ENCODE results near the gene MMP25.

MMP25 gene

DNA sequence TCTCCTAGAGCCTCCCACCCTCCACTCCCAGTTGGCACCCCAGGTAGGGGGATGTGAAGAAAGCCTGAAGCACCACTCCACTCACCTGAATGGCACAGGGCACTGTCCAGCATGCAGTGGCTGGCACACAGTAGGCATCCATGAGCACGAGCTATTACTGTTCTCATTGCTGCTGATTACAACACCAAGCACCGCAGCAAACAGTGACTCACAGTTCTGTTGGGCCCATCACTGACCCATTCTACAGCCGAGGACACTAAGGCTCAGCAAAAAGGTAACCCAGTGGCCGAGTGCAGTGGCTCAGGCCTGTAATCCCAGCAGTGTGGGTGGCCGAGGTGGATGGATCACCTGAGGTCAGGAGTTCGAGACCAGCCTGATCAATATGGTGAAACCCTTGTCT lies 50.0 kb downstream of the MMP25 start:
- no peak for DNase-seq (ENCODE audit: low read depth)

DNA sequence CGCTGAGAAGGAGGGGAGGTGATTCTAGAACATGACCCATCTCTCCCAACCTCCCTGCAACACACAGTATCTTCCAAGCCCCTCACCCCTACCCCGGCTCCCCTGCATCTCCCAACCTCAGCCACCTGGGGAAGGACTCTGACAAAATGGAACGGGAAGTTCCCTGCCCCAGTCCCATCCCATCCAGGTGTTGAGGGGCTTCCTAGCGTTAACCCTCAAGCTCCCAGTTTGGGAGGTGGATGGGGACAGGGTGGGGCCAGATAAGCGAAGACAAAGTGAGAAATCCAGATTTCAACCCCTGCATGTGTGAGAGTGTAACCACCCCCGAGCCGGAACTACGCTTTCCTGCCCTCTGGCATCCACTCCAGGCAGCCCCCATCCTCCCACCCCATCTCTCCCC lies 50.9 kb downstream of the MMP25 start:
- no peak for DNase-seq (ENCODE audit: low read depth)

DNA sequence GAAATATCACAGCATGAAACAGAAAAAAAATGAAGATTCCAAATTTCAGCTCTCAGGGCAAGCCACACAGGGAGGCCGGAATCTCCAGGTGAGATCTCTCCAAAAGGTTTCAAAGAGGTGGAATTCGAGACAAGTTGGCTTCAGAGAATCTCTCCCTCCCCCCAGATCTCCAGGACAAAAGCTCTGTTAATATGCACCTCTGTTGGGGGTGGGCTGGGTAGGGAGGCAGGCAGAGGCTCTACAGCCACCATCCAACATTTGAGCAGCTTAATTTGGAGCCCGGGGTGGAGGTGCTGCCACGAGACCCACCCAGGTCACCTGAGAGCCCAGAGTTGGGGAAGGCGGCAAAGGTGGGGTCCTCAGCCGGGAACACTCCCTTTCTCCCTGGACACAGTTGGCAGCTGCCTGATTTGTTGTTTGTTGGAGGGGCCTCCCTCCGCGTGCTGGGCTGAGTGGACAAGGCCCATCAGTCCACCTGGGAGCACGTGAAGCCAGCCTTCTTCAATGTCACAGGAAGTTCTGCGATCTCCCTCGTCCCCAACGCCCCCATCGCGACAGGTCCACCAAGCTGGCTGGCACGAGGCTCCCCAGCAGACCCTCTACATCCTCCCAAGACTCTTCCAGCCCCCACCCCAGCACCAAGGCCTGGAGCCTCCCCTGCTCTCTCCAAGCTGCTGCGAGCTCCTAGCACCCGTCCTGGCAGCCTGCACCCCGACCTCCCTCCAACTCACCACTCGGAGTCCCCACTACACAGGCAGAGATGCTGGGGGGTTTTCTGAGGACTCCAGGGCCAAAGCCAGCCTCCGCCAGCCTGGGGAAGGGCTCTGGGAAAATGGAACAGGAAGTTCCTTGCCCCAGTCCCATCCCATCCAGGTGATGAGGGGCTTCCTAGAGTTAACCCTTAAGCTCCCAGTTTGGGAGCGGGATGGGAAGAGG lies 52.4 kb downstream of the MMP25 start, which contains the start of gene ZSCAN10:
TSS of gene ZSCAN10 (minus strand) at position 836 of the 936 bp plus-strand sequence. CDS start 6,357 bp downstream, outside the sequence.
- no peak for DNase-seq (ENCODE audit: low read depth)

DNA sequence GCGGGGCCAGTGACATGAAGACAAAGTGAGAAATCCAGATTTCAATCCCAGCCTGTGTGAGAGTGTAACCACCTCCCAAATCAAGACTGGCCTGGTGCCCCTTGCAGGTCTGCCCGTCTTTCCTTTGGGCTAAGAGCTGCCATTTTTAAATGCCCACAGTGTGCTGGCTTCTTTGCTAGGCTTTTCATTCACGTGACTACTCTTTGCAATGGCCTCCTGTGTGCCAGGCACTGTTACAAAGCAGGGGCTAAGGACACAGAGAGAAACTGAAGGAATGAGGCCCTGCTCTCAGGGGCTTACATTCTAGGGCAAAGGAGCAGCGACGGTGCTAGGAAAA lies 53.0 kb downstream of the MMP25 start:
- no peak for DNase-seq (ENCODE audit: low read depth)

DNA sequence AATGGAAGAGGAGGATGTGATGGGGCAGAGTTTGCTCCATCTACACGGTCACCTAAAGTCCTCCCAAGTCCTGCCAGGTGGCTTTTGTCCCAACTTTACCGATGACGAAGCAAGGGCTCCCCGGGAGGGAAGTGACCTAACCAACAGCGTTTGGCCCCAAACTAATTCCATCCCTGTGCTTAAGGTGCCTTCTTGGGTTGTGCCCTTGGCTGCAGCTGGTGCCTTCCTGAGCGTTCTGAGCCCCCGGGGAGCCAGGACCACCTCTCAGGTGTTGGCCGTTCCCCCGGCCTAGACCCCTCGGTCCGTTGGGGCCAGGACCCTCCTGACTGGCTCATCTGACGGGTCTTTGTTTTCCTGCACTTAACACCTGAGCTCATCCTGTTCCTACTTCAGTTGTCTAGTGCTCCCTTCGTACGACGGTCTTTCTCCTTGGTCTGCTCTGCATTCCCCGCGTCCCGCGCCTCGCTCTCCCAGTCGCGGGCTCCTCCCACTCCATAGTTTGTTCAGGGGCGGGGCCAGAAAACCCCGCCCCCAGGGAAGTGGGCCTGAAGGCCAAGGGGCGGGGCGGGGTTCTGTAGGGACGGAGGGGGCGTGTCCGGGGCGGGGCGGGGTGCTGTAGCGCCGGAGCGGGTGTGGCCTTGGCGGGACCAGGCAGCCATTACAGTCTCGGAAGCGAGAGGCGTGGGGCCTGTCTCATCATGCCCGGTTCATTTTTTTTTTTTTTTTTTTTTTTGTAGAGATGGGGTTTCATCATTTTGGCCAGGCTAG lies 53.6 kb downstream of the MMP25 start:
- peak; percentile 83 for DNase-seq (ENCODE audit: low read depth)

DNA sequence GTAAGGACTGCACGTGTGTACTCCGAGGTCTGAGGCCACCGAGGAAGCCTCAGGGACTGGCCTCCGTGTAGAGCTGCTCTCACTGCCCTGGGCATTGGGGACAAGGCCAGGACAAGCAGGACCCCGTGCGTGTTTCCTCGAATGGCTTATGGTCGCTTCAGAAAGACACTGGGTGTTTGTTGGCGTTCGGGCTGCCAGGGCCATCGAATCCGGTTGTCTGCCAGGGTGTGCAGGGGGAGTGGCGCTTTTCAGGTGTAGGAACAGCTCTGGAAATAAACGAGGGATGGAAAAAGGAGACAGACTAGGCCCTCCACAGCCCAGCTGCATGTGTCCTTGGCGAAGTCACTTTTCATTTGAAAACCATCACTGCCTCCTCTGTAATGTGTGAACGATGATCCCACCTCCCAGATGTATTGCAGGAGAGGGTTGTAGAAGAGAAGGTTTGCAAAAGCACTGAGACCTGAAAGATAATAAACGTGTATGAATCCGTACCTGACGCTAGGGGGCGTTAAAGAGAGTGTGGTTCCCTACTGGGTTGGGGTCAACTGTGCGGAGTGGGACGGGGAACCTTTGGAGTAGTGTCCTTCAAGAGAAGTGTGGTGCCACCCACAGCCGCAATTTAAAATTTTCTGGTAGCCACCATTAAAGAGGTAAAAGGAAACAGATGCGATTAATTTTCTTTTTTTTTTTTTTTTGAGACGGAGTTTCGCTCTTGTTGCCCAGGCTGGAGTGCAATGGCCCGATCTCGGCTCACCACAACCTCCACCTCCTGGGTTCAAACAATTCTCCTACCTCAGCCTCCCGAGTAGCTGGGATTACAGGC lies 54.9 kb downstream of the MMP25 start:
- no peak for DNase-seq (ENCODE audit: low read depth)

DNA sequence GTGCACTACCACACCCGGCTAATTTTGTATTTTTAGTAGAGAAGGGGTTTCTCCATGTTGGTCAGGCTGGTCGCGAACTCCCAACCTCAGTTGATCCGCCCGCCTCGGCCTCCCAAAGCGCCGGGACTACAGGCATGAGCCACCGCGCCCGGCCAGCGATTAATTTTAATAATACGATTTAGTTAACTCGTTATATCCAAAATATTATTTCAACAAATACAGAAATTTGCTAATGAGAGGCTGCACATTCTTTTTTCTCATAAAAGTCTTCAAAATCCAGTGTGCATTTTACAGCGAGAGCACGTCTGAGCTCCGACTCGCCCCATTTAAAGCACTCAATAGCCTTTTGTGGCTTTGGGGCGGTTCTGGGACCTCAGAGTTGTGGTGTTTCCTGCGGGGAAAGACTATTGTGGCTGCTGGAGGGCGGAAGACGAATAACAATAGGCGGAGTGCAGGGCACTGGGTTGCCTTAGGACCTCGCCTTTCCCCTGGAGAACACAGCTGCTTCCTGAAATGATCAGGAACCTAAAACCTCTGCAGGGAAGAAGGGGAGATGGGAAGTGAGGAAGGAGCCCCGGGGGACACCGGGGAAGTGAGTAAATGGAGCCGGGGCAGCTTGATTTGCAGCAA lies 55.6 kb downstream of the MMP25 start:
- DNase-seq (ENCODE audit: low read depth): no peak

DNA sequence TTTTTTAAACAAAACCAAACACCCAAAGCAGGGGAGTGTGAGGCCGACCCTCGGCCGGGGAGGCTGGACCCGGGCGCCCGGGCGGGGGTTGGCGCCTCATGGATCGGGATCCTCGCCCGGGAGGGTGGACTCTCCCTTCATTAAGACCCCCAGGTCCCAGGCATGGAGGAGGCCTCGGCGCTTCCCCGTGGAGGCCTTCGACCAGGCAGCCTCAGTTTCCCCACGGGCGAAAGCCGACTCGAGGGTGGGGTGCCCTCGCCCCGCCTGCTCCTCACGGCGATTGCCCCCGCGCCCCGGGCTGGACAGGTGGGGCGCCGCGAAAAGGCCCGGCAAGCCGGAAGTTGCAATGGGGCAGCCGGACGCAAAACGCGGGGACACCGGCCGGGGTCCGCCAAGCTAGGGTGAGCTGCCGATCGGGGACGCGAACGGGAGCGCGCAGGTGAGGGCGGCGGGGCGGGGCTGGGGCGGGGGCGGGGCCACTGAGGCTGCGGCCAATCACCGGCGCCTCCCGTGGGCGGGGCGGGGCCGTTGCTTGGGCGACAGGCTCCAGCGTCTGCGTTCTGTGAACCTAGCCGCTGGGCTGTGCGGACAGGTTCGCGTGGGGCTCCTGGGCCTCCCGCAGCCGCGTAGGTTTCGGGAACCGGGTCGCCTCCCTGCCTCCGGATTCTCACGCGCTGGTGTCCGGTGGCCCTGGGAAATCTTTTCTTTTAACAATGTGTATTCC lies 60.0 kb downstream of the MMP25 start:
- DNase-seq (ENCODE audit: low read depth): peak; percentile 87
